Liver (tissue), 9 donors: ENCODE results near the gene TPM3. TPM values are rescaled to one million over a fixed set of nuclear protein-coding genes. Genes with fewer than 3 reads are reported as not detected.

Experiments used
- DNase-seq: peaks from one replicate; pipeline ENCODE4 v3.0.0-alpha.2; 2017; ENCODE audit warnings: low spot score
- H3K27ac ChIP-seq, 2 donors: one replicate each; pipeline ENCODE4 v1.7.0; 2013; ENCODE audit warnings: inconsistent platforms in 2 of 2, low read length in 2 of 2, control low read depth in 1 of 2, low read depth in 1 of 2, mild to moderate bottlenecking in 1 of 2
- H3K27me3 ChIP-seq, 4 donors: one replicate each; pipeline versions ENCODE4 v1.6.1 to v1.7.0; 2013; ENCODE audit warnings: low read length in 3 of 4, inconsistent platforms in 1 of 4, mild to moderate bottlenecking in 1 of 4, moderate library complexity in 1 of 4; ENCODE audit not compliant: control insufficient read depth in 4 of 4, insufficient read depth in 4 of 4
- H3K36me3 ChIP-seq, 4 donors: one replicate each; pipeline versions ENCODE4 v1.6.1 to v1.7.0; 2013; ENCODE audit warnings: low read length in 3 of 4, mild to moderate bottlenecking in 3 of 4, low read depth in 1 of 4, moderate library complexity in 1 of 4; ENCODE audit not compliant: control insufficient read depth in 4 of 4, insufficient read depth in 3 of 4
- H3K4me1 ChIP-seq, 4 donors: one replicate each; pipeline versions ENCODE4 v1.6.1 to v1.7.0; 2013; ENCODE audit warnings: low read length in 3 of 4, mild to moderate bottlenecking in 3 of 4, moderate library complexity in 1 of 4; ENCODE audit not compliant: control insufficient read depth in 4 of 4, insufficient read depth in 4 of 4
- H3K4me3 ChIP-seq, 3 donors: one replicate each; pipeline versions ENCODE4 v1.6.1 to v1.7.0; 2013; ENCODE audit warnings: low read length in 3 of 3, control low read depth in 1 of 3, low read depth in 1 of 3, mild to moderate bottlenecking in 1 of 3
- H3K9ac ChIP-seq, 2 donors: one replicate each; pipeline ENCODE4 v1.7.0; 2013; ENCODE audit warnings: low read length in 2 of 2, mild to moderate bottlenecking in 2 of 2, moderate library complexity in 2 of 2, control low read depth in 1 of 2, low read depth in 1 of 2
- H3K9me3 ChIP-seq, 4 donors: one replicate each; pipeline versions ENCODE4 v1.6.1 to v1.7.0; 2013; ENCODE audit warnings: low read length in 3 of 4; ENCODE audit not compliant: control insufficient read depth in 4 of 4
- ATF3 ChIP-seq: IDR thresholded peaks from 2 replicates; pipeline ENCODE4 v1.6.1; 2016; ENCODE audit warnings: antibody characterized with exemption
- EGR1 ChIP-seq, 2 donors: IDR thresholded peaks; 2 replicates each; pipeline ENCODE4 v1.6.1; 2016 to 2018; ENCODE audit warnings: antibody characterized with exemption in 2 of 2, low read depth in 2 of 2
- FOXA1 ChIP-seq: IDR thresholded peaks from 2 replicates; pipeline ENCODE4 v1.6.1; 2016; ENCODE audit warnings: antibody characterized with exemption
- FOXA2 ChIP-seq: IDR thresholded peaks from 2 replicates; pipeline ENCODE4 v1.6.1; 2016; ENCODE audit warnings: antibody characterized with exemption
- GABPA ChIP-seq, 2 donors: IDR thresholded peaks in 1 of 2; conservative IDR thresholded peaks in 1 of 2; 2 replicates each; pipeline ENCODE4 v1.6.1; 2016; ENCODE audit warnings: antibody characterized with exemption in 2 of 2, mild to moderate bottlenecking in 1 of 2, moderate library complexity in 1 of 2
- HNF4A ChIP-seq, 2 donors: conservative IDR thresholded peaks; 2 replicates each; pipeline ENCODE4 v1.6.1; 2016; ENCODE audit warnings: antibody characterized with exemption in 2 of 2, mild to moderate bottlenecking in 2 of 2
- HNF4G ChIP-seq: IDR thresholded peaks from 2 replicates; pipeline ENCODE4 v1.6.1; 2016; ENCODE audit warnings: antibody characterized with exemption
- JUND ChIP-seq, 2 donors: IDR thresholded peaks; 2 replicates each; pipeline ENCODE4 v1.6.1; 2016; ENCODE audit warnings: antibody characterized with exemption in 2 of 2
- NR2F2 ChIP-seq: IDR thresholded peaks from 2 replicates; pipeline ENCODE4 v1.6.1; 2016; ENCODE audit warnings: antibody characterized with exemption
- RAD21 ChIP-seq, 2 donors: IDR thresholded peaks; 2 replicates each; pipeline ENCODE4 v1.6.1; 2016; ENCODE audit warnings: antibody characterized with exemption in 2 of 2, mild to moderate bottlenecking in 2 of 2
- REST ChIP-seq: IDR thresholded peaks from 2 replicates; pipeline ENCODE4 v1.6.1; 2016; ENCODE audit warnings: antibody characterized with exemption, mild to moderate bottlenecking
- RXRA ChIP-seq, 2 donors: IDR thresholded peaks; 2 replicates each; pipeline ENCODE4 v1.6.1; 2017 to 2018; ENCODE audit warnings: antibody characterized with exemption in 2 of 2, mild to moderate bottlenecking in 1 of 2
- SP1 ChIP-seq: IDR thresholded peaks from 2 replicates; pipeline ENCODE4 v1.6.1; 2018; ENCODE audit warnings: antibody characterized with exemption, mild to moderate bottlenecking
- TAF1 ChIP-seq: conservative IDR thresholded peaks from 2 replicates; pipeline ENCODE4 v1.6.1; 2016; ENCODE audit warnings: antibody characterized with exemption, mild to moderate bottlenecking
- YY1 ChIP-seq: IDR thresholded peaks from 2 replicates; pipeline ENCODE4 v1.6.1; 2016; ENCODE audit warnings: antibody characterized with exemption, mild to moderate bottlenecking
- ZBTB33 ChIP-seq: IDR thresholded peaks from 2 replicates; pipeline ENCODE4 v1.6.1; 2016; ENCODE audit warnings: antibody characterized with exemption
- WGBS: extraction: QIAGEN DNeasy Blood & Tissue Kit; methylation state at CpG from one replicate; pipeline ENCODE4 v1.1.7; 2013; 5-methylcytosine and 5-hydroxymethylcytosine counted together
- polyA plus RNA-seq, 2 donors: library from polyadenylated mRNA; stranded (reverse) in 1 of 2; unstranded in 1 of 2; fragments of 200-250 nt in 1 of 2; fragments of >200 nt in 1 of 2; fragmentation: Nextera tagmentation in 1 of 2; extraction: Ambion mirVana in 1 of 2; gene quantifications; one replicate each; pipeline versions ENCODE4 v1.2.1 to v1.2.3, GENCODE V29; 2013 to 2015
- total RNA-seq, 2 donors: library from RNA; depleted of rRNA; stranded (reverse); fragments of >200 nt; gene quantifications; one replicate each; pipeline ENCODE4 v1.2.3, GENCODE V29; 2014
- TF ChIP-seq, protein P1 (sequence below): fragments of 150-350 bp; IDR thresholded peaks from 2 replicates; pipeline ENCODE4 v1.5.1; 2017; ENCODE audit warnings: improper control_type of control experiment, low read depth, low read length; ENCODE audit not compliant: missing input control
- TF ChIP-seq, protein P2 (sequence below): IDR thresholded peaks from 2 replicates; pipeline ENCODE4 v1.6.1; 2016; ENCODE audit warnings: antibody characterized with exemption
- donor health status: healthy.
- donor health status: healthy.
- donor health status: healthy.
- donor health status: healthy.
- donor health status: healthy.

Gene TPM3
- total and polyA plus RNA-seq, 4 donors = 89.6 to 120 (median 109) TPM

GRCh38 chr1:154222518-154222917 lies 30.6 kb upstream of the TPM3 start:
- Histone ChIP-seq H3K4me3 (peak overlapping the region in 1 of 3 donors; percentile 99), H3K36me3 (peaks cover under 1 to 12% (median 9%) of the 10 kb centered on the region in 4 donors), H3K27me3 (no peaks in the 10 kb centered on the region), H3K9ac (no peak overlapping the region), H3K4me1 (peaks cover 4 to 31% (median 24%) of the 10 kb centered on the region in 4 donors), H3K9me3 (no peaks in the 10 kb centered on the region), H3K27ac (no peak overlapping the region)
- DNase-seq = no peak
- no peak for TF ChIP-seq EGR1 (IDR thresholded peaks at IDR 0.05; ENCODE audit: low read depth in 2 of 2)
- no peak for TF ChIP-seq SP1
- TF ChIP-seq, protein P1, sequence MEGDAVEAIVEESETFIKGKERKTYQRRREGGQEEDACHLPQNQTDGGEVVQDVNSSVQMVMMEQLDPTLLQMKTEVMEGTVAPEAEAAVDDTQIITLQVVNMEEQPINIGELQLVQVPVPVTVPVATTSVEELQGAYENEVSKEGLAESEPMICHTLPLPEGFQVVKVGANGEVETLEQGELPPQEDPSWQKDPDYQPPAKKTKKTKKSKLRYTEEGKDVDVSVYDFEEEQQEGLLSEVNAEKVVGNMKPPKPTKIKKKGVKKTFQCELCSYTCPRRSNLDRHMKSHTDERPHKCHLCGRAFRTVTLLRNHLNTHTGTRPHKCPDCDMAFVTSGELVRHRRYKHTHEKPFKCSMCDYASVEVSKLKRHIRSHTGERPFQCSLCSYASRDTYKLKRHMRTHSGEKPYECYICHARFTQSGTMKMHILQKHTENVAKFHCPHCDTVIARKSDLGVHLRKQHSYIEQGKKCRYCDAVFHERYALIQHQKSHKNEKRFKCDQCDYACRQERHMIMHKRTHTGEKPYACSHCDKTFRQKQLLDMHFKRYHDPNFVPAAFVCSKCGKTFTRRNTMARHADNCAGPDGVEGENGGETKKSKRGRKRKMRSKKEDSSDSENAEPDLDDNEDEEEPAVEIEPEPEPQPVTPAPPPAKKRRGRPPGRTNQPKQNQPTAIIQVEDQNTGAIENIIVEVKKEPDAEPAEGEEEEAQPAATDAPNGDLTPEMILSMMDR = no peak
- no peak for TF ChIP-seq RAD21 (IDR thresholded peaks at IDR 0.05)
- TF ChIP-seq ATF3 = no peak
- no peak for TF ChIP-seq JUND (IDR thresholded peaks at IDR 0.05)
- no peak for TF ChIP-seq TAF1
- no peak for TF ChIP-seq FOXA2
- TF ChIP-seq RXRA (IDR thresholded peaks at IDR 0.05) = no peak
- TF ChIP-seq REST = no peak
- TF ChIP-seq HNF4G = no peak
- no peak for TF ChIP-seq YY1
- no peak for TF ChIP-seq ZBTB33
- no peak for TF ChIP-seq NR2F2
- TF ChIP-seq GABPA (IDR thresholded peaks at IDR 0.05 in 1 of 2, conservative IDR thresholded peaks at IDR 0.05 in 1 of 2) = no peak
- no peak for TF ChIP-seq HNF4A (conservative IDR thresholded peaks at IDR 0.05)
- TF ChIP-seq, protein P2, sequence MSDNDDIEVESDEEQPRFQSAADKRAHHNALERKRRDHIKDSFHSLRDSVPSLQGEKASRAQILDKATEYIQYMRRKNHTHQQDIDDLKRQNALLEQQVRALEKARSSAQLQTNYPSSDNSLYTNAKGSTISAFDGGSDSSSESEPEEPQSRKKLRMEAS = no peak
- TF ChIP-seq FOXA1 = no peak
- 65% methylated on average over 1 of the region's 1 CpG for WGBS
